HepG2 (cell line): Measurements from ENCODE around the gene VGF. TPM values are rescaled to one million over a fixed set of nuclear protein-coding genes. Genes with fewer than 3 reads are reported as not detected.

Experiments
- CBX2 ChIP-seq, 2 experiments: fragments of 200-600 bp in 1 of 2; sonication (generic); formaldehyde crosslinking in 1 of 2; IDR thresholded peaks; 2 replicates each; pipeline versions ENCODE4 v1.7.0 to v1.8.1; 2018 to 2022; ENCODE audit warnings: low read depth in 2 of 2, low read length in 1 of 2, mild to moderate bottlenecking in 1 of 2, missing genetic modification reagents in 1 of 2
- CREM ChIP-seq, 2 experiments: sonication (generic) in 1 of 2; formaldehyde crosslinking in 1 of 2; IDR thresholded peaks; 2 replicates each; pipeline versions ENCODE4 v1.4.0 to v1.6.1; 2016 to 2020; ENCODE audit warnings: antibody characterized with exemption in 1 of 2, mild to moderate bottlenecking in 1 of 2, missing genetic modification reagents in 1 of 2
- FOSL1 ChIP-seq: sonication (generic); formaldehyde crosslinking; IDR thresholded peaks from 2 replicates; pipeline ENCODE4 v1.9.0; 2021; ENCODE audit warnings: missing genetic modification reagents, borderline replicate concordance
- GABPA ChIP-seq, 2 experiments: IDR thresholded peaks; 2 replicates each; pipeline ENCODE4 v1.6.1; 2011 to 2016; ENCODE audit warnings: low read depth in 2 of 2, low read length in 1 of 2, missing biosample characterization in 1 of 2, missing genetic modification characterization in 1 of 2
- IRF2 ChIP-seq: IDR thresholded peaks from 2 replicates; pipeline ENCODE4 v1.6.1; 2018; ENCODE audit warnings: missing genetic modification reagents, missing compliant biosample characterization
- MYNN ChIP-seq: sonication (generic); formaldehyde crosslinking; IDR thresholded peaks from 2 replicates; pipeline ENCODE4 v1.4.0; 2020; ENCODE audit warnings: mild to moderate bottlenecking, low read depth, missing genetic modification reagents
- RORA ChIP-seq: sonication (generic); formaldehyde crosslinking; IDR thresholded peaks from 2 replicates; pipeline ENCODE4 v1.5.0; 2020; ENCODE audit warnings: mild to moderate bottlenecking, missing genetic modification reagents, moderate library complexity
- SALL1 ChIP-seq: sonication (generic); formaldehyde crosslinking; IDR thresholded peaks from 2 replicates; pipeline ENCODE4 v1.8.0; 2022; ENCODE audit warnings: mild to moderate bottlenecking, missing genetic modification reagents
- ZNF260 ChIP-seq: sonication (generic); formaldehyde crosslinking; IDR thresholded peaks from 2 replicates; pipeline ENCODE4 v1.4.0; 2020; ENCODE audit warnings: missing genetic modification reagents, low read depth, mild to moderate bottlenecking, borderline replicate concordance
- ZNF263 ChIP-seq: sonication (generic); formaldehyde crosslinking; IDR thresholded peaks from 2 replicates; pipeline ENCODE4 v1.4.0; 2020; ENCODE audit warnings: missing genetic modification reagents
- ZNF75D ChIP-seq: sonication (generic); formaldehyde crosslinking; IDR thresholded peaks from 2 replicates; pipeline ENCODE4 v1.8.1; 2023; ENCODE audit warnings: missing genetic modification reagents, mild to moderate bottlenecking, borderline replicate concordance
- polyA plus RNA-seq, 8 experiments: library from polyadenylated mRNA; depleted of rRNA in 3 of 8; stranded (reverse) in 7 of 8; unstranded in 1 of 8; fragments of >200 nt; fragmentation: Illumina TruSeq in 4 of 8; extraction: Trizol in 4 of 8; gene quantifications; 2 replicates each; pipeline versions ENCODE4 v1.2.1 to v1.2.3, GENCODE V29; 2011 to 2016; ENCODE audit warnings: low read depth in 4 of 8, missing spikeins in 1 of 8, mixed read lengths in 1 of 8; ENCODE audit not compliant: insufficient read depth in 1 of 8
- total RNA-seq, 5 experiments: library from RNA; depleted of rRNA; stranded (reverse); fragments of >200 nt; fragmentation: Illumina TruSeq; extraction: Trizol; gene quantifications; 2 replicates each; pipeline ENCODE4 v1.2.3, GENCODE V29; 2016; ENCODE audit warnings: low read depth in 1 of 5
- TF ChIP-seq, protein P1 (sequence below): IDR thresholded peaks from 2 replicates; pipeline ENCODE4 v1.6.1; 2016; ENCODE audit warnings: low read depth, missing genetic modification reagents, missing compliant biosample characterization
- TF ChIP-seq, protein P2 (sequence below): sonication (generic); formaldehyde crosslinking; conservative IDR thresholded peaks from 2 replicates; pipeline ENCODE4 v1.8.1; 2023; ENCODE audit warnings: missing genetic modification reagents
- TF ChIP-seq, protein P3 (sequence below): sonication (generic); formaldehyde crosslinking; IDR thresholded peaks from 2 replicates; pipeline ENCODE4 v1.5.0; 2020; ENCODE audit warnings: mild to moderate bottlenecking, missing genetic modification reagents
- TF ChIP-seq, protein P4 (sequence below): sonication (generic); formaldehyde crosslinking; IDR thresholded peaks from 2 replicates; pipeline ENCODE4 v1.8.0; 2022; ENCODE audit warnings: missing genetic modification reagents, low read depth, mild to moderate bottlenecking, borderline replicate concordance
- TF ChIP-seq, protein P5 (sequence below): sonication (generic); formaldehyde crosslinking; IDR thresholded peaks from 2 replicates; pipeline ENCODE4 v1.5.0; 2020; ENCODE audit warnings: missing genetic modification reagents

Gene VGF
- total and polyA plus RNA-seq, 2 of the 13 experiments (the other 11 are each of a cell fraction or from before 2014, with no cell fraction given) = 0.12 to 0.46 TPM

DNA sequence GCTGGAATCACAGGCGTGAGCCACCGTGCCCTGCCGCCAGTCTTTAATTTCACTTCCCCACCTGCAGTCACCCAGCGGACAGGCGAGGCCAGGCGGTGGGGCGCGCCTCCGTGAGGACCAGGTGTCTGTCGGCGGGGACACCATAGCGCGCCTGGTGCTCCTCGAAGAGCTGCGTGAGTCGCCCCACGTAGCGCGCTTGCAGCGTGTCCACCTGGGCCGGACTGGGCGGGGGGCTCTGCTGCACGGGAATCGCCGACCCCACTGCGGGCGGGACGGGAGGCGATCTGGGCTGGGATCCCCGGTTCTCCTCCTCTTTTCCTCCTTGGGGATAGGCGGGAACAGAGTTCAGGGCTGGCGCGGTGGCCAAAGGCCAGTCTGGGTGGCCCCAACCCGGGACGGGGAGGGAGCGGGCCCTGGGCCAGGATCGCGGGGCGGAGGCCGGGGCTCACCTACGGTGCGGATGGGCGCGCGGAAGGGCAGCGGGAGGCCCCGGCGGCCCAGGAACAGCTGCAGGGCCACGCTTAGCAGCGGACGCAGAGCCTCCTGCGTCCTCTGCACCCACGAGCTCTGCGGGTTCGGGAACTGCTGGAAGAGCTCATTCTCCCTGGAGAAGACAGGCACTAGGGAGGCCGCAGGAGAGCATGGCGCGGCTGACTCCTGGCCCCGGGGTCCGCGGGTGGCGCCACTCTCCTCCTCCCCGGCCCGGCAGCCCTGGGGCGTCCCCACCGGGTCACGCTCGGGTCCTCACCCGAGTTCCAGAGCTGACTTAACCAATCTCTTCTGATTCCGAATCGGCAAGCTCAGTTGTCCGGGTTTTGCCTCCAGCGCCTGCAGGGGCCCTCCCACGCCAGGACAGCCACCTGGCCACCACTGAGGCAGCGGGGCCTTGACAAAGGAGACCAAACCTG, 36.6 kb upstream of the VGF start (continued):
- TF ChIP-seq, protein P1, sequence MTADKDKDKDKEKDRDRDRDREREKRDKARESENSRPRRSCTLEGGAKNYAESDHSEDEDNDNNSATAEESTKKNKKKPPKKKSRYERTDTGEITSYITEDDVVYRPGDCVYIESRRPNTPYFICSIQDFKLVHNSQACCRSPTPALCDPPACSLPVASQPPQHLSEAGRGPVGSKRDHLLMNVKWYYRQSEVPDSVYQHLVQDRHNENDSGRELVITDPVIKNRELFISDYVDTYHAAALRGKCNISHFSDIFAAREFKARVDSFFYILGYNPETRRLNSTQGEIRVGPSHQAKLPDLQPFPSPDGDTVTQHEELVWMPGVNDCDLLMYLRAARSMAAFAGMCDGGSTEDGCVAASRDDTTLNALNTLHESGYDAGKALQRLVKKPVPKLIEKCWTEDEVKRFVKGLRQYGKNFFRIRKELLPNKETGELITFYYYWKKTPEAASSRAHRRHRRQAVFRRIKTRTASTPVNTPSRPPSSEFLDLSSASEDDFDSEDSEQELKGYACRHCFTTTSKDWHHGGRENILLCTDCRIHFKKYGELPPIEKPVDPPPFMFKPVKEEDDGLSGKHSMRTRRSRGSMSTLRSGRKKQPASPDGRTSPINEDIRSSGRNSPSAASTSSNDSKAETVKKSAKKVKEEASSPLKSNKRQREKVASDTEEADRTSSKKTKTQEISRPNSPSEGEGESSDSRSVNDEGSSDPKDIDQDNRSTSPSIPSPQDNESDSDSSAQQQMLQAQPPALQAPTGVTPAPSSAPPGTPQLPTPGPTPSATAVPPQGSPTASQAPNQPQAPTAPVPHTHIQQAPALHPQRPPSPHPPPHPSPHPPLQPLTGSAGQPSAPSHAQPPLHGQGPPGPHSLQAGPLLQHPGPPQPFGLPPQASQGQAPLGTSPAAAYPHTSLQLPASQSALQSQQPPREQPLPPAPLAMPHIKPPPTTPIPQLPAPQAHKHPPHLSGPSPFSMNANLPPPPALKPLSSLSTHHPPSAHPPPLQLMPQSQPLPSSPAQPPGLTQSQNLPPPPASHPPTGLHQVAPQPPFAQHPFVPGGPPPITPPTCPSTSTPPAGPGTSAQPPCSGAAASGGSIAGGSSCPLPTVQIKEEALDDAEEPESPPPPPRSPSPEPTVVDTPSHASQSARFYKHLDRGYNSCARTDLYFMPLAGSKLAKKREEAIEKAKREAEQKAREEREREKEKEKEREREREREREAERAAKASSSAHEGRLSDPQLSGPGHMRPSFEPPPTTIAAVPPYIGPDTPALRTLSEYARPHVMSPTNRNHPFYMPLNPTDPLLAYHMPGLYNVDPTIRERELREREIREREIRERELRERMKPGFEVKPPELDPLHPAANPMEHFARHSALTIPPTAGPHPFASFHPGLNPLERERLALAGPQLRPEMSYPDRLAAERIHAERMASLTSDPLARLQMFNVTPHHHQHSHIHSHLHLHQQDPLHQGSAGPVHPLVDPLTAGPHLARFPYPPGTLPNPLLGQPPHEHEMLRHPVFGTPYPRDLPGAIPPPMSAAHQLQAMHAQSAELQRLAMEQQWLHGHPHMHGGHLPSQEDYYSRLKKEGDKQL (CRISPR knock-in tag) = no peak
- TF ChIP-seq CBX2 (IDR thresholded peaks at IDR 0.05; ENCODE audit: low read depth, low read length) (no peak), CBX2 (CRISPR knock-in tag; IDR thresholded peaks at IDR 0.05; ENCODE audit: low read depth) (peak; percentile 34; the same call in 1 of the 2 replicates), SALL1 (peak; percentile 14; the same call in 1 of the 2 replicates), ZNF75D (CRISPR knock-in tag) (no peak), ZNF260 (CRISPR knock-in tag) (no peak), MYNN (CRISPR knock-in tag) (no peak), IRF2 (CRISPR knock-in tag) (no peak), CREM (IDR thresholded peaks at IDR 0.05) (no peak), CREM (CRISPR knock-in tag; IDR thresholded peaks at IDR 0.05) (no peak), ZNF263 (CRISPR knock-in tag) (peak; percentile 56; the same call in 1 of the 2 replicates), GABPA (IDR thresholded peaks at IDR 0.05; ENCODE audit: low read depth, low read length) (no peak), GABPA (CRISPR knock-in tag; IDR thresholded peaks at IDR 0.05; ENCODE audit: low read depth) (no peak), RORA (CRISPR knock-in tag) (no peak), FOSL1 (CRISPR knock-in tag) (no peak)
- TF ChIP-seq, protein P2, sequence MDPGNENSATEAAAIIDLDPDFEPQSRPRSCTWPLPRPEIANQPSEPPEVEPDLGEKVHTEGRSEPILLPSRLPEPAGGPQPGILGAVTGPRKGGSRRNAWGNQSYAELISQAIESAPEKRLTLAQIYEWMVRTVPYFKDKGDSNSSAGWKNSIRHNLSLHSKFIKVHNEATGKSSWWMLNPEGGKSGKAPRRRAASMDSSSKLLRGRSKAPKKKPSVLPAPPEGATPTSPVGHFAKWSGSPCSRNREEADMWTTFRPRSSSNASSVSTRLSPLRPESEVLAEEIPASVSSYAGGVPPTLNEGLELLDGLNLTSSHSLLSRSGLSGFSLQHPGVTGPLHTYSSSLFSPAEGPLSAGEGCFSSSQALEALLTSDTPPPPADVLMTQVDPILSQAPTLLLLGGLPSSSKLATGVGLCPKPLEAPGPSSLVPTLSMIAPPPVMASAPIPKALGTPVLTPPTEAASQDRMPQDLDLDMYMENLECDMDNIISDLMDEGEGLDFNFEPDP = no peak
- TF ChIP-seq, protein P3, sequence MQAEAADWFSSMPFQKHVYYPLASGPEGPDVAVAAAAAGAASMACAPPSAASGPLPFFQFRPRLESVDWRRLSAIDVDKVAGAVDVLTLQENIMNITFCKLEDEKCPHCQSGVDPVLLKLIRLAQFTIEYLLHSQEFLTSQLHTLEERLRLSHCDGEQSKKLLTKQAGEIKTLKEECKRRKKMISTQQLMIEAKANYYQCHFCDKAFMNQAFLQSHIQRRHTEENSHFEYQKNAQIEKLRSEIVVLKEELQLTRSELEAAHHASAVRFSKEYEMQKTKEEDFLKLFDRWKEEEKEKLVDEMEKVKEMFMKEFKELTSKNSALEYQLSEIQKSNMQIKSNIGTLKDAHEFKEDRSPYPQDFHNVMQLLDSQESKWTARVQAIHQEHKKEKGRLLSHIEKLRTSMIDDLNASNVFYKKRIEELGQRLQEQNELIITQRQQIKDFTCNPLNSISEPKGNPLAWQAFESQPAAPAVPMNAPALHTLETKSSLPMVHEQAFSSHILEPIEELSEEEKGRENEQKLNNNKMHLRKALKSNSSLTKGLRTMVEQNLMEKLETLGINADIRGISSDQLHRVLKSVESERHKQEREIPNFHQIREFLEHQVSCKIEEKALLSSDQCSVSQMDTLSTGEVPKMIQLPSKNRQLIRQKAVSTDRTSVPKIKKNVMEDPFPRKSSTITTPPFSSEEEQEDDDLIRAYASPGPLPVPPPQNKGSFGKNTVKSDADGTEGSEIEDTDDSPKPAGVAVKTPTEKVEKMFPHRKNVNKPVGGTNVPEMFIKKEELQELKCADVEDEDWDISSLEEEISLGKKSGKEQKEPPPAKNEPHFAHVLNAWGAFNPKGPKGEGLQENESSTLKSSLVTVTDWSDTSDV (CRISPR knock-in tag) = peak; percentile 19
- TF ChIP-seq, protein P4, sequence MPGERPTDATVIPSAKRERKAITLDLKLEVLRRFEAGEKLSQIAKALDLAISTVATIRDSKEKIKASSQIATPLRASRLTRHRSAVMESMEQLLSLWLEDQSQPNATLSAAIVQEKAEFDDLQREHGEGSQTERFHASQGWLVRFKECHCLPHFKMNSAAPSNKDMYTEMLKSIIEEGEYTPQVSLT = no peak
- TF ChIP-seq, protein P5, sequence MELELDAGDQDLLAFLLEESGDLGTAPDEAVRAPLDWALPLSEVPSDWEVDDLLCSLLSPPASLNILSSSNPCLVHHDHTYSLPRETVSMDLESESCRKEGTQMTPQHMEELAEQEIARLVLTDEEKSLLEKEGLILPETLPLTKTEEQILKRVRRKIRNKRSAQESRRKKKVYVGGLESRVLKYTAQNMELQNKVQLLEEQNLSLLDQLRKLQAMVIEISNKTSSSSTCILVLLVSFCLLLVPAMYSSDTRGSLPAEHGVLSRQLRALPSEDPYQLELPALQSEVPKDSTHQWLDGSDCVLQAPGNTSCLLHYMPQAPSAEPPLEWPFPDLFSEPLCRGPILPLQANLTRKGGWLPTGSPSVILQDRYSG (CRISPR knock-in tag) = no peak
